GM11168 (cell line): Measurements from ENCODE around the gene KRTAP2-1.
"Not testable (repeated sequence)": the region's sequence is repeated elsewhere in the genome, so short reads cannot be mapped to it uniquely, and the experiment has no call there.

ENCODE experiments used
- in situ Hi-C: fragments of 300-500 bp; cut with MboI; formaldehyde crosslinking; loops from one replicate; pipeline ENCODE4 v1.12.0; 2022; ENCODE audit warnings: low sequenced_read_pairs; ENCODE audit not compliant: unreplicated experiment

The KRTAP2-1 gene, protein sequence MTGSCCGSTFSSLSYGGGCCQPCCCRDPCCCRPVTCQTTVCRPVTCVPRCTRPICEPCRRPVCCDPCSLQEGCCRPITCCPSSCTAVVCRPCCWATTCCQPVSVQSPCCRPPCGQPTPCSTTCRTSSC

DNA sequence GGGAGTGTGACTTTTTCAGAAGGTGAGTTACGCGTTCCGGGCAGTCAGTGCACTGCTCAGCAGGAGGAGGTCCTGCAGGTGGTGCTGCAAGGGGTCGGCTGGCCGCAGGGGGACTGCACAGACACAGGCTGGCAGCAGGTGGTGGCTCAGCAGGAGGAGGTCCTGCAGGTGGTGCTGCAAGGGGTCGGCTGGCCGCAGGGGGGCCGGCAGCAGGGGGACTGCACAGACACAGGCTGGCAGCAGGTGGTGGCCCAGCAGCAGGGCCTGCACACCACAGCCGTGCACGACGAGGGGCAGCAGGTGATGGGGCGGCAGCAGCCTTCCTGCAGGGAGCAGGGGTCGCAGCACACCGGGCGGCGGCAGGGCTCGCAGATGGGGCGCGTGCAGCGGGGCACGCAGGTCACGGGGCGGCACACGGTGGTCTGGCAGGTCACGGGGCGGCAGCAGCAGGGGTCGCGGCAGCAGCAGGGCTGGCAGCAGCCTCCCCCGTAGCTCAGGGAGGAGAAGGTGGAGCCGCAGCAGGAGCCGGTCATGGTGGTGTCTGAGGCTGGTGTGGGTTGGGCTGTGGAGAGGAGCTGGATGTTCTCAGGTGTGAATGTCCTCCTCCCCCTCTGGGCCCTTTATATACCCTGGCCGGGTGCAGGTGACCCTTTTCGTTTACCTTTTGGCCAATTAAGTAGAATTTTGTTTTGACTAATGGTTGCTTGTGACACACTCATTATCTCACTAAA is at the start of gene KRTAP2-1:
Gene KRTAP2-1, minus strand, starts transcription at position 582 of the 731 bp plus-strand sequence. Its CDS starts 49 bp downstream, at position 533.
- in situ Hi-C loops = not testable (repeated sequence)

- in situ Hi-C loops = no loop called here
Measured at GRCh38 chr17:41096055-41096454, 48.9 kb upstream of the KRTAP2-1 start.

GRCh38 chr17:41088760-41089352 is 41.7 kb upstream of the KRTAP2-1 start:
- in situ Hi-C loops = not testable (repeated sequence)

DNA sequence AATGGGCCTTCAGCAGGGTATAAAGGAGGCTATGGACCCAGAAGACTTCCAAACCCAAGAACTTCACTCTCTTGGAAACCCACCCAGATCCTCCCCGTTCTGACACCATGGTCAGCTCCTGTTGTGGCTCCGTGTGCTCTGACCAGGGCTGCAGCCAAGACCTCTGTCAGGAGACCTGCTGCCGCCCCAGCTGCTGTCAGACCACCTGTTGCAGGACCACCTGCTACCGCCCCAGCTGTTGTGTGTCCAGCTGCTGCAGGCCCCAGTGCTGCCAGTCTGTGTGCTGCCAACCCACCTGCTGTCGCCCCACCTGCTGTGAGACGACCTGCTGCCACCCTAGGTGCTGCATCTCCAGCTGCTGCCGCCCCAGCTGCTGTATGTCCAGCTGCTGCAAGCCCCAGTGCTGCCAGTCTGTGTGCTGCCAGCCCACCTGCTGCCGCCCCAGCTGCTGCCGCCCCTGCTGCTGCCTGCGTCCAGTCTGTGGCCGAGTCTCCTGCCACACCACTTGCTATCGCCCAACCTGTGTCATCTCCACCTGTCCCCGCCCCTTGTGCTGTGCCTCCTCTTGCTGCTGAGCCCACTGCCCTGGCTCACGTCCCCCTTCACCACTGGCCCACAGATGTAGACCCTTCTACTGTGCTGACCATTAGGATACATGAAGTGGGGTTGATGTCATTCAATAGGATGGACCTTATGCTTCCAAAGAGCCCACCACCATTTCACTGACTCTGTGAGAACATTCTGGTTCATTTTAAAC is 37.2 kb upstream of the KRTAP2-1 start, which contains the start of gene KRTAP4-7:
Gene KRTAP4-7, plus strand, starts transcription at position 51 of the 757 bp plus-strand sequence. Its CDS starts 57 bp downstream, at position 108.
- in situ Hi-C loops = not testable (repeated sequence)

DNA sequence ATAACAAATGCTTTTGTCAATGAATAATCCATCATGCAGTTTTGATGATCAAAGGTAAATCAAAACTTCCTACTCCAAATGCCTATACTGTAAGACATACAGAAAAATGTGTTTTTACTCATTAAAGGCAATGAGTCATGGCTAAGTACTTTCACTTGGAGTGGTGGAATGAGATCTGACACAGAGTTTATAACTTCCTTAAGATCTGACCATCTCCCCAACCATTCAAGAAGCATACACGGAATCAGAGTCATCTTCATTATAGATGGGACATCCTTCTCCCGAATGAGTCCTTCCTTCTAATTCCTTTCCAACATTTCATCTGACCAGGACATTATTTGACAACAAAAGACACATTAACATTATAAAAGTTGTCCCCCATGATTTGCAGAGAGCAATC is 36.3 kb upstream of the KRTAP2-1 start:
- in situ Hi-C loops = not testable (repeated sequence)

- in situ Hi-C loops = no loop called here
Measured at GRCh38 chr17:41082626-41083025, 35.5 kb upstream of the KRTAP2-1 start.

DNA sequence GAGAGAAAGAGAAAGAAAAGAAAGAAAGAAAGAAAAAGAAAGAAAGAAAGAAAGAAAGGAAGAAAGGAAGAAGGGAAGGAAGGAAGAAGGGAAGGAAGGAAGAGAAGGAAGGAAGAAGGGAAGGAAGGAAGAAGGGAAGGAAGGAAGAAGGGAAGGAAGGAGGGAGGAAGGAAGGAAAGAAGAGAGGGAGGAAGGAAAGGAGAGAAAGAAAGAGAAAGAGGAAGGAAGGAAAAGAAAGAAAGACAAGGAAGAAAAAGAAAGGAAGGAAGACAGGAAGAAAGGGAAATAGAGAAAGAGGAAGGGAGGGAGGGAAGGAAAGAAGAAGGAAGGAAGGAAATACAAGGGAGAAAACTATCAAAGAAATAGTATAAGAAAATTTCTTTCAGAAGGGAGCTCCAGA is 29.7 kb upstream of the KRTAP2-1 start:
- in situ Hi-C loops = no loop called here

- in situ Hi-C loops = no loop called here
Measured at GRCh38 chr17:41073676-41074075, 26.6 kb upstream of the KRTAP2-1 start.

DNA sequence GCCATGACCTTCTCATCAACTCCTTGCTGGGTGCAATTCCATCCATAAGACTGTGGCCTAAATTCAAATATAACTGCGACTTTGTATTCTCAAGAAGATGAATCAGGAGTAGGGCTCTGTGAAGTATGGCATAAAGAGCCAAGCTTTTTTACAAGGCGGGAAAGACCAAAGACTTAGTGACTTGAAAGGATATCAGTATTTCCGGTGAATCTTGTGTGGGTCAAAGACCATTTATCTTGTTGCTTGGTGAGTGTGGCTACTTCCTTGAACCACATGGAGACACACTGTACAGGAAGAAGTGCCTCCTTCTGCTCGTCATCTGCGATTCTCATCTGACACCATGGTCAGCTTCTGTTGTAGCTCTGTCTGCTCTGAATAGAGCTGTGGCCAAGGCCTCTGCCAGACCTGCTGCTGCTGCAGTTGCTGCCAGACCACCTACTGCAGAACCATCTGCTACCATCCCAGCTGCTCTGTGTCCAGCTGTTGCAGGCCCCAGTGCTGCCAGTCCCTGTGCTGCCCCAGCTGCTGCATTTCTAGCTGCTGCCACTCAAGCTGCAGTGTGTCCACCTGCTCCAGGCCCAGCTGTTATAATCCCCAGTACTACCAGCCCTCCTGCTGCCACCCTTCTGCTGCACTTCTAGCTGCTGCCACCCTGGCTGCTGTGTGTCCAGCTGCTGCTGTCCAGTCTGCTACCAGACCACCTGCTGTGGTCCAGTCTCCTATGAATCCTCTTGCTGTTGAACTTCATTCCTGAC is 24.7 kb upstream of the KRTAP2-1 start:
- in situ Hi-C loops = no loop called here

GRCh38 chr17:41069031-41069430 is 21.9 kb upstream of the KRTAP2-1 start:
- in situ Hi-C loops = no loop called here

- in situ Hi-C loops = no loop called here
Measured at GRCh38 chr17:41067281-41067680, 20.2 kb upstream of the KRTAP2-1 start.

DNA sequence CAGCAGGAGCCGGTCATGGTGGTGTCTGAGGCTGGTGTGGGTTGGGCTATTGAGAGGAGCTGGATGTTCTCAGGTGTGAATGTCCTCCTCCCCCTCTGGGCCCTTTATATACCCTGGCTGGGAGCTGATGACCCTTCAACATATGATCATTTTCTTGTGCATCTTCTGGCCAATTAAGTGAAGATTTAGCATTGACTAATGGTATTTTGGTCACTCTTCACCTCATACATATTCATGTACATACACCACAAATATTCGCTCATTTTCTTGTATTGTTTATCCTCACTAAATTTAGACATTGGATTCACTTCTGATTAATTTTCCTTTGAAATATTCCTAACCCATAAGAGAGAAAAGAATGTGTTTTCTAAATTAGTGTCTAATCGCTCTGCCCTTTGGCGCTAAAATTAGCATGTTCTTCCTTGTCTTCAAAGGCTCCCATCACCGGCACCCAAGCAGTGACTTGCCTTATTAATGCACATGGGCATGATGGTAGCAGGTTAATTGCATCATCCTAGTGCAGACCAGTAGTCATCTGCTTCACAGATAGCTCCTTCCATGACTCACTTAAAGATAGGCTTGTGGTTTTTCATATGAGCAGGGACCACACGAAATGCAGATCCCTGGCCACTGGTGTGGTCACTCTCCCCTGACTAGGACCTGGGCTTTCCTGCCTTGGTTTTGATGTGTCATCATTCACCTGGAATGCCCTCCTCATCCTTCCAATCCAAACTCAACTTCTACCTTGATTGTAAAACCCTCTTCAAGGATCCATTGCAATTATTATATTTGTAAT is 18.9 kb upstream of the KRTAP2-1 start, which contains the start of gene KRTAP2-4:
Gene KRTAP2-4, minus strand, starts transcription at position 51 of the 796 bp plus-strand sequence. Its CDS starts 34 bp downstream, at position 17.
- in situ Hi-C loops = no loop called here

GRCh38 chr17:41065016-41065689 is 18.0 kb upstream of the KRTAP2-1 start:
- in situ Hi-C loops = not testable (repeated sequence)

- in situ Hi-C loops = no loop called here
Measured at GRCh38 chr17:41064301-41064700, 17.2 kb upstream of the KRTAP2-1 start.

- in situ Hi-C loops = no loop called here
Measured at GRCh38 chr17:41063449-41063848, 16.3 kb upstream of the KRTAP2-1 start.

DNA sequence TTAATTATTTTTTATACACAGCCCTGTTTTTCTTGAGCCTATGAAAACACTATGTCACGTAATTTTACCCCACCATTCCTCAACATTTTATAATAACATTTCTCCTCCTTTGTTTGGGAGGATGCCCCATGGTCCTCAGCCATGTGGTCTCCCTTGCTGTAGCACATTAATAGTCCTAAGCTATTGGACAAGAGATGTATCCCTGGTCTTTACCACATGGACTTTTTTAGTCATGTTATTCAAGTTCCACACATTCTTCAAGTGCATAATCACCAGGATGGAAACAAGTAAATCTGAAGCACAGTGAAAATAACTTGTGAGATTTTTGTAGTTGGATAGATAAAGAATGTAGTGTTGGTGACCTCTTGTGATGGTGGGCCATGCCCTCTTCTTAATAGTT is 14.8 kb upstream of the KRTAP2-1 start:
- in situ Hi-C loops = no loop called here

DNA sequence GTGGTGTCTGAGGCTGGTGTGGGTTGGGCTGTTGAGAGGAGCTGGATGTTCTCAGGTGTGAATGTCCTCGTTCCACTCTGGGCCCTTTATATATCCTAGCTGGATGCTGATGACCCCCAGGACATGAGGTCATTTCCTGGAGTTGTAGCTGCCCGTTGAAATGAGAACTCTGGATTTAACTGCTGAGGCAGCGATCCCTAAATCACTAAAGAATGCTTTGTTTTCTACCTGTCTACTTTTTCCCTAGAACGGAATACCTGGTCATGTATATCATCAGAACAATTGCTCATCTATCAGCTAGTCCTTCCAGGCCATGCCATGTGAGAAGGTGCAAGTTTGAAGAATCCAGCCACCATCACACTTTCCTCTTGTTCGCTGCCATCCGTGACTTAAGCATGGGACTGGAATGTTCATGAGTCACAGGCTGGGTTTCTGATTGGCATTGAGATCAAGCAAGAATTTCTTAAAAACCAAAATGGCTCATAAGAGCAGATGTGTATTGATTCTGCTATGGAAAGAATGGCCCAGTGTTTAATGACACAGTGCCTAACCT is 13.0 kb upstream of the KRTAP2-1 start, which contains the start of gene KRTAP2-3:
Gene KRTAP2-3, minus strand, starts transcription at position 63 of the 553 bp plus-strand sequence. CDS start 64 bp downstream, outside the sequence.
- in situ Hi-C loops = no loop called here
